K562 (cell line): Measurements from ENCODE around the gene NKD1. TPM values are rescaled to one million over a fixed set of nuclear protein-coding genes. Genes with fewer than 3 reads are reported as not detected.

Experiments
- ATAC-seq: fragments of 200-7000 bp; cut with Tn5 transposase; 3 replicates; pipeline ENCODE4 v1.9.1; 2020; ENCODE audit warnings: moderate library complexity
- BruUV-seq: library from RNA; stranded (reverse); fragments of 400-500 nt; replicated peaks from 2 replicates; lab custom pipeline; 2021; lab: Mats Ljungman, UMichigan
- CTCF ChIA-PET: fragments of 300-600 bp; formaldehyde crosslinking; extraction: SDS; loops from one replicate; lab custom pipeline; 2021; ENCODE audit warnings: low intra/inter-chr PET ratio; lab: Yijun Ruan, JAX
- POLR2A ChIA-PET: fragments of 300-600, 350-650 bp; sonication (Branson Sonifier 250); formaldehyde crosslinking; extraction: SDS; loops from one replicate; lab custom pipeline; 2021; ENCODE audit warnings: antibody characterized with exemption, inconsistent platforms; lab: Yijun Ruan, JAX
- DNase-seq, 4 experiments: peaks; one replicate each; pipeline versions ENCODE4 v3.0.0 to v3.0.0-alpha.2; 2011 to 2018; ENCODE audit warnings: low spot score in 3 of 4, mixed read lengths in 3 of 4; ENCODE audit errors: extremely low read depth in 1 of 4
- FAIRE-seq: peaks from 2 replicates; lab custom pipeline; 2011; peaks lifted over from hg19 to GRCh38; lab: Jason Lieb, UNC
- H2AFZ ChIP-seq: 2 replicates; pipeline ENCODE4 v1.6.0; 2011; ENCODE audit warnings: low read depth, low read length, control low read depth, inconsistent platforms
- H3K27ac ChIP-seq: fragments of 200-600 bp; 3 replicates; pipeline ENCODE4 v1.8.0; 2011; ENCODE audit warnings: low read depth, mild to moderate bottlenecking, control low read depth, inconsistent platforms, low read length, moderate library complexity, mixed read lengths; ENCODE audit errors: extremely low read depth
- H3K27me3 ChIP-seq, 2 experiments: fragments of 300-600 bp in 1 of 2; 2 replicates in 1 of 2; 3 replicates in 1 of 2; pipeline versions ENCODE4 v1.6.0 to v1.8.0; 2011; ENCODE audit warnings: inconsistent platforms in 2 of 2, low read length in 2 of 2, mild to moderate bottlenecking in 1 of 2, mixed read lengths in 1 of 2, moderate library complexity in 1 of 2; ENCODE audit not compliant: control insufficient read depth in 2 of 2, insufficient read depth in 2 of 2
- H3K36me3 ChIP-seq: fragments of 300-600 bp; 3 replicates; pipeline ENCODE4 v1.8.0; 2011; ENCODE audit warnings: mild to moderate bottlenecking, low read length, inconsistent platforms; ENCODE audit not compliant: control insufficient read depth, insufficient read depth
- H3K4me1 ChIP-seq, 2 experiments: fragments of 200-600 bp in 1 of 2; replicated peaks in 1 of 2; 2 replicates in 1 of 2; 3 replicates in 1 of 2; pipeline versions ENCODE4 v1.5.1 to v1.8.0; 2011; ENCODE audit warnings: inconsistent platforms in 2 of 2, low read length in 2 of 2, mild to moderate bottlenecking in 1 of 2, mixed read lengths in 1 of 2, moderate library complexity in 1 of 2; ENCODE audit not compliant: control insufficient read depth in 2 of 2, insufficient read depth in 2 of 2
- H3K4me2 ChIP-seq: 2 replicates; pipeline ENCODE4 v1.6.1; 2011; ENCODE audit warnings: low read length, control low read depth, inconsistent platforms, mixed read lengths; ENCODE audit not compliant: insufficient read depth
- H3K4me3 ChIP-seq: fragments of 200-600 bp; sonication (generic), shearing (Covaris generic); 2 replicates; pipeline ENCODE4 v1.5.1; 2016; ENCODE audit warnings: control low read depth, inconsistent platforms
- H3K79me2 ChIP-seq: fragments of 200-600 bp; 3 replicates; pipeline ENCODE4 v1.8.0; 2011; ENCODE audit warnings: low read length, inconsistent platforms; ENCODE audit not compliant: control insufficient read depth, insufficient read depth
- H3K9ac ChIP-seq, 2 experiments: 2 replicates each; pipeline versions ENCODE4 v1.6.0 to v1.6.1; 2011; ENCODE audit warnings: low read depth in 2 of 2, low read length in 2 of 2, control low read depth in 1 of 2, inconsistent platforms in 1 of 2, mild to moderate bottlenecking in 1 of 2, mixed read lengths in 1 of 2; ENCODE audit not compliant: insufficient read depth in 1 of 2
- H3K9me1 ChIP-seq: one replicate; pipeline ENCODE4 v1.6.0; 2011; ENCODE audit warnings: inconsistent platforms, mild to moderate bottlenecking, low read length, moderate library complexity; ENCODE audit not compliant: control insufficient read depth, insufficient read depth
- H3K9me3 ChIP-seq: replicated peaks from 2 replicates; pipeline ENCODE4 v1.5.1; 2011; ENCODE audit warnings: low read depth, low read length, inconsistent platforms; ENCODE audit not compliant: control insufficient read depth, insufficient read depth
- H4K20me1 ChIP-seq: replicated peaks from 2 replicates; pipeline ENCODE4 v1.6.1; 2011; ENCODE audit warnings: low read length, inconsistent platforms, mixed read lengths; ENCODE audit not compliant: control insufficient read depth, insufficient read depth
- ATF7 ChIP-seq: fragments of 450-650 bp; IDR thresholded peaks from 2 replicates; pipeline ENCODE4 v1.7.1; 2014; ENCODE audit warnings: mild to moderate bottlenecking, moderate library complexity
- FOXK1 ChIP-seq: sonication (generic); formaldehyde crosslinking; IDR thresholded peaks from 2 replicates; pipeline ENCODE4 v1.8.0; 2022; ENCODE audit warnings: missing genetic modification reagents, mild to moderate bottlenecking, borderline replicate concordance
- L3MBTL2 ChIP-seq: fragments of 450-650 bp; IDR thresholded peaks from 2 replicates; pipeline ENCODE4 v1.6.1; 2016; ENCODE audit warnings: mild to moderate bottlenecking, moderate library complexity
- MTA1 ChIP-seq: fragments of 450-650 bp; IDR thresholded peaks from 2 replicates; pipeline ENCODE4 v1.6.1; 2017; ENCODE audit warnings: borderline replicate concordance
- NFYB ChIP-seq: IDR thresholded peaks from 2 replicates; pipeline ENCODE4 v1.6.1; 2011; ENCODE audit warnings: mild to moderate bottlenecking, moderate library complexity; ENCODE audit not compliant: insufficient read length; ENCODE audit errors: extremely low read depth
- RAD21 ChIP-seq, 2 experiments: fragments of 250-450 bp in 1 of 2; fragments of 450-650 bp in 1 of 2; sonication (Bioruptor Pico) in 1 of 2; formaldehyde crosslinking in 1 of 2; IDR thresholded peaks in 1 of 2; conservative IDR thresholded peaks in 1 of 2; 2 replicates each; pipeline versions ENCODE4 v1.4.0 to v1.8.0; 2020 to 2022; ENCODE audit warnings: mild to moderate bottlenecking in 2 of 2, moderate library complexity in 1 of 2
- REST ChIP-seq, 2 experiments: fragments of 450-650 bp; formaldehyde crosslinking in 1 of 2; IDR thresholded peaks; 2 replicates each; pipeline versions ENCODE4 v1.4.0 to v1.6.1; 2014 to 2020; ENCODE audit warnings: mild to moderate bottlenecking in 2 of 2, borderline replicate concordance in 1 of 2, low read depth in 1 of 2
- SMC3 ChIP-seq: conservative IDR thresholded peaks from 2 replicates; pipeline ENCODE4 v1.6.1; 2011; ENCODE audit warnings: low read depth, low read length, improper control_type of control experiment; ENCODE audit not compliant: insufficient read depth
- ZKSCAN3 ChIP-seq: fragments of 250-450 bp; sonication (Bioruptor Pico); IDR thresholded peaks from 2 replicates; pipeline ENCODE4 v1.4.0; 2020
- ZNF395 ChIP-seq: fragments of 200-800 bp; sonication (Bioruptor generic); IDR thresholded peaks from 2 replicates; pipeline ENCODE4 v1.6.1; 2017; ENCODE audit warnings: missing genetic modification characterization, missing compliant biosample characterization
- ZNF717 ChIP-seq: fragments of 250-450 bp; sonication (Bioruptor Pico); IDR thresholded peaks from 2 replicates; pipeline ENCODE4 v1.5.0; 2021
- WGBS: fragments of 100-300 bp; shearing (Covaris generic); methylation state at CpG from one replicate; pipeline ENCODE4 v1.1.6; 2016; ENCODE audit warnings: low coverage, mixed read lengths; ENCODE audit not compliant: insufficient coverage; ENCODE audit errors: missing lambda C conversion rate; 5-methylcytosine and 5-hydroxymethylcytosine counted together
- in situ Hi-C: fragments of 300-500 bp; cut with MboI; formaldehyde crosslinking; loops from 4 replicates; pipeline ENCODE4 v1.15.0; 2018; ENCODE audit warnings: inconsistent platforms, mixed read lengths
- intact Hi-C: fragments of 100-400 bp; cut with micrococcal nuclease; formaldehyde crosslinking; loops from 2 replicates; pipeline ENCODE4 v1.14.2; 2022
- polyA plus RNA-seq, 8 experiments: library from polyadenylated mRNA; depleted of rRNA in 4 of 8; stranded (reverse) in 5 of 8; unstranded in 3 of 8; fragments of >200 nt; fragmentation: Nextera tagmentation in 2 of 8; fragmentation: Illumina TruSeq in 1 of 8; extraction: Ambion mirVana in 2 of 8; extraction: Trizol in 1 of 8; gene quantifications; 2 replicates each; pipeline versions ENCODE4 v1.2.1 to v1.2.3, GENCODE V29; 2011 to 2014; ENCODE audit warnings: inconsistent platforms in 1 of 8, missing spikeins in 1 of 8
- total RNA-seq, 7 experiments: library from RNA; depleted of rRNA in 6 of 7; stranded (reverse); fragments of >200 nt in 6 of 7; fragmentation: Illumina TruSeq in 2 of 7; extraction: Trizol in 2 of 7; gene quantifications; 2 replicates each; pipeline versions ENCODE4 v1.2.1 to v1.2.3, GENCODE V29; 2011 to 2021; ENCODE audit warnings: low replicate concordance in 1 of 7

NKD1 gene
- total and polyA plus RNA-seq, 9 of the 15 experiments (the other 6 are each of a cell fraction or from before 2014, with no cell fraction given): under 0.01 to 0.24 (median 0.04) TPM; not detected in 2

GRCh38 chr16:50509521-50510341 lies 38.5 kb upstream of the NKD1 start:
- Histone ChIP-seq H3K36me3 (no peaks in the 10 kb centered on the region), H3K27ac (no peak overlapping the region), H3K4me2 (no peak overlapping the region), H4K20me1 (0 out of 2 replicates have a peak, but pooled peaks cover 4% of the 10 kb centered on the region), H3K27me3 (peaks cover 12 to 19% of the 10 kb centered on the region in 2 experiments; a peak in 2 of 5 replicates), H2AFZ (no peak overlapping the region), H3K79me2 (no peaks in the 10 kb centered on the region), H3K9me3 (no peaks in the 10 kb centered on the region), H3K9ac (no peak overlapping the region), H3K4me3 (no peak overlapping the region), H3K4me1 (no peaks in the 10 kb centered on the region), H3K9me1 (no peaks in the 10 kb centered on the region)
- peak; percentile 71 for FAIRE-seq
- peak; percentile 75 for ATAC-seq
- no TSS peak for BruUV-seq
- 3% methylated on average over 10 of the region's 10 CpGs for WGBS
- POLR2A ChIA-PET: no interaction called here
- intact Hi-C loops (loop anchor here (1.0 kb wide), 2 partner anchors 137 to 295 kb away; no protein-coding TSS in a partner anchor), in situ Hi-C loops (loop anchor here (25.0 kb wide), 1 partner anchor 297 kb away; no protein-coding TSS in a partner anchor)
- DNase-seq: peak; percentile 51 to 56 (median 52)
- CTCF ChIA-PET: interaction anchor here (0.6 to 2.4 kb wide), 3 partner anchors 135 to 428 kb away, joined by 3 to 11 read pairs (median 8); no protein-coding TSS in a partner anchor
- TF ChIP-seq SMC3 (peak; percentile 59), REST (IDR thresholded peaks at IDR 0.05; ENCODE audit: borderline replicate concordance) (peak; percentile 81; the same call in 1 of the 2 replicates), REST (CRISPR knock-in tag; IDR thresholded peaks at IDR 0.05; ENCODE audit: low read depth) (no peak), ZKSCAN3 (CRISPR knock-in tag) (no peak), ZNF717 (no peak), NFYB (no peak), MTA1 (no peak), FOXK1 (CRISPR knock-in tag) (no peak), L3MBTL2 (no peak), RAD21 (CRISPR knock-in tag; conservative IDR thresholded peaks at IDR 0.05 in 1 of 2, IDR thresholded peaks at IDR 0.05 in 1 of 2) (peak; percentile 71 to 87), ZNF395 (no peak), ATF7 (no peak)
